ENCODE measurements around the gene CENPU. TPM values are rescaled to one million over a fixed set of nuclear protein-coding genes. Genes with fewer than 3 reads are reported as not detected.

Gene CENPU
- total RNA-seq, 1 experiment from 2014 or later, result 38.2 TPM

GRCh38 chr4:184681916-184682315, 52.0 kb downstream of the CENPU start:
- intact Hi-C loops (cut with micrococcal nuclease), result no loop called here
- Histone ChIP-seq H3K4me1 (ENCODE audit: insufficient read depth, low read length) (no peaks in the 10 kb centered on the region), H3K79me2 (ENCODE audit: low read length) (no peaks in the 10 kb centered on the region), H3K27me3 (ENCODE audit: low read length) (no peaks in the 10 kb centered on the region), H4K20me1 (ENCODE audit: low read length) (no peaks in the 10 kb centered on the region), H3K9me2 (replicated peaks; ENCODE audit: low read length) (no peaks in the 10 kb centered on the region), H3K4me2 (ENCODE audit: low read length) (no peak overlapping the region), H3F3A (ENCODE audit: low read length, unreplicated experiment) (no peaks in the 10 kb centered on the region), H3K9me3 (ENCODE audit: low read length) (no peaks in the 10 kb centered on the region), H3K9ac (ENCODE audit: low read length) (no peak overlapping the region), H2AFZ (ENCODE audit: low read length) (no peak overlapping the region), H3K27ac (ENCODE audit: low read length) (no peak overlapping the region), H3K36me3 (ENCODE audit: low read depth, low read length) (no peaks in the 10 kb centered on the region), H3K4me3 (ENCODE audit: low read length) (no peak overlapping the region)
- no TSS peak for BruUV-seq (replicated peaks)
- ChIA-PET CTCF (no interaction called here), POLR2A (ENCODE audit: unreplicated experiment) (no interaction called here)
- DNase-seq (no peak), ATAC-seq (no peak)
- no peak for TF ChIP-seq EZH2 (IDR thresholded peaks at IDR 0.05; ENCODE audit: low read length, unreplicated experiment)

DNA sequence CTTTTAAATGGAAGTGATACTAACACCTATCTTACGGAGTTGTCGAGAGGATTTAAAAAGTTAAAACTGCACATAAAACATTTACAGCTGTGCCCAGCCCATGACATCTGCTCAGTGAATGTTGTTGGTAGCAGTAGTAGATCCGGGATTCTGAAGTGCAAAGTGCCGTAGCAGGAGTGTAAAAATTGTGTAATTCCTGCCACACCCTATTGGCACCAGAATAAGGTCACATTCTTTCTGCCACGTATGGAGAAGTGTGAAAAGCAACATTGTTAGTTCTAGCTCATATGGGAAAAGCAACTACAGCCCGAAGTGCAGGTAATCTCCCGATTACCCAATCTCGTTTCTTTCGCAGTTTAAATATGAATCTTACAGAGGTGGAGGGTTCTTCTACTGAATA, 53.2 kb downstream of the CENPU start:
- CTCF ChIA-PET, result no interaction called here
- H3K9ac ChIP-seq (ENCODE audit: low read length), result no peak overlapping the region
- H2AFZ ChIP-seq (ENCODE audit: low read length), result no peak overlapping the region
- DNase-seq (no peak), ATAC-seq (no peak)
- H4K20me1 ChIP-seq (ENCODE audit: low read length), result no peaks in the 10 kb centered on the region
- no peak overlapping the region for H3K4me2 ChIP-seq (ENCODE audit: low read length)
- no peaks in the 10 kb centered on the region for H3K27me3 ChIP-seq (ENCODE audit: low read length)
- no peaks in the 10 kb centered on the region for H3K79me2 ChIP-seq (ENCODE audit: low read length)
- intact Hi-C loops (cut with micrococcal nuclease), result no loop called here
- H3K9me2 ChIP-seq (replicated peaks; ENCODE audit: low read length), result no peaks in the 10 kb centered on the region
- no peaks in the 10 kb centered on the region for H3K4me1 ChIP-seq (ENCODE audit: insufficient read depth, low read length)
- H3K9me3 ChIP-seq (ENCODE audit: low read length), result no peaks in the 10 kb centered on the region
- H3K36me3 ChIP-seq (ENCODE audit: low read depth, low read length), result no peaks in the 10 kb centered on the region
- TF ChIP-seq, protein P1, sequence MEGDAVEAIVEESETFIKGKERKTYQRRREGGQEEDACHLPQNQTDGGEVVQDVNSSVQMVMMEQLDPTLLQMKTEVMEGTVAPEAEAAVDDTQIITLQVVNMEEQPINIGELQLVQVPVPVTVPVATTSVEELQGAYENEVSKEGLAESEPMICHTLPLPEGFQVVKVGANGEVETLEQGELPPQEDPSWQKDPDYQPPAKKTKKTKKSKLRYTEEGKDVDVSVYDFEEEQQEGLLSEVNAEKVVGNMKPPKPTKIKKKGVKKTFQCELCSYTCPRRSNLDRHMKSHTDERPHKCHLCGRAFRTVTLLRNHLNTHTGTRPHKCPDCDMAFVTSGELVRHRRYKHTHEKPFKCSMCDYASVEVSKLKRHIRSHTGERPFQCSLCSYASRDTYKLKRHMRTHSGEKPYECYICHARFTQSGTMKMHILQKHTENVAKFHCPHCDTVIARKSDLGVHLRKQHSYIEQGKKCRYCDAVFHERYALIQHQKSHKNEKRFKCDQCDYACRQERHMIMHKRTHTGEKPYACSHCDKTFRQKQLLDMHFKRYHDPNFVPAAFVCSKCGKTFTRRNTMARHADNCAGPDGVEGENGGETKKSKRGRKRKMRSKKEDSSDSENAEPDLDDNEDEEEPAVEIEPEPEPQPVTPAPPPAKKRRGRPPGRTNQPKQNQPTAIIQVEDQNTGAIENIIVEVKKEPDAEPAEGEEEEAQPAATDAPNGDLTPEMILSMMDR (conservative IDR thresholded peaks at IDR 0.05; ENCODE audit: low read depth, low read length), result no peak
- TF ChIP-seq EZH2 (IDR thresholded peaks at IDR 0.05; ENCODE audit: low read length, unreplicated experiment), result no peak
- TF ChIP-seq EZH2phosphoT487 (IDR thresholded peaks at IDR 0.05; ENCODE audit: borderline replicate concordance, low read length), result no peak
- H3K4me3 ChIP-seq (ENCODE audit: low read length), result no peak overlapping the region
- BruUV-seq (replicated peaks), result no TSS peak
- POLR2A ChIA-PET (ENCODE audit: unreplicated experiment), result no interaction called here
- no peak overlapping the region for H3K27ac ChIP-seq (ENCODE audit: low read length)
- no peaks in the 10 kb centered on the region for H3F3A ChIP-seq (ENCODE audit: low read length, unreplicated experiment)

DNA sequence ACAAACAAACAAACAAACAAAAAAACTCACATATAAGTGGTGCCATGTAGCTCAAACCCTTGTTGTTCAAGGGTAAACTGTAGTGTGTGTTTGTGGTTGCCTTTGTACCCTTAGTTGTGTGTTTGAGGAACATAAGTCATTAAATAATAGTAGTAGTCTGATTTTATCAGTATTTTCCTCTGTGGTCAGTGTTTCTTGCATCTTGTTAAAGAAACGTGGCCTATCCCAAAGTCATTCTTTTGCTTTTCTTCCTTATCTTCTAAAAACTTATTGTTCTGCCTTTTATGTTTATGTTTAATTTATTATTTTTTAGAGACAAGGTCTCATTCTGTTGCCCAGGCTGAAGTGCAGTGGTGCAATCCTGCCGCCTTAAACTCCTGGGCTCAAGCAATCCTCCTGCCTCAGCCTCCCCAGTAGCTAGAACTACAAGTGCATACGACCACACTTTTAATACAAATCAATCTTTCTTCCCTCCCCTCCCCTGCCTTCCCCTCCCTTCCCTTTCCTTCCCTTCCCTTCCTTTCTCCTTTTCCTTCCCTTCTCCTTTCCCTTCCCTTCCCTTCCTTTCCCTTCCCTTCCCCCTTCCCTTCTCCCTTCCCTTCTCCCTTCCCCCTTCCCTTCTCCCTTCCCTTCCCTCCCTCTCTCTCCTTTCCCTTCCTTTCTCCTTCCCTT, 57.9 kb downstream of the CENPU start:
- Histone ChIP-seq H3K27ac (ENCODE audit: low read length) (no peak overlapping the region), H3K4me3 (ENCODE audit: low read length) (no peak overlapping the region), H3F3A (ENCODE audit: low read length, unreplicated experiment) (no peaks in the 10 kb centered on the region), H3K4me2 (ENCODE audit: low read length) (no peak overlapping the region), H4K20me1 (ENCODE audit: low read length) (no peaks in the 10 kb centered on the region), H3K36me3 (ENCODE audit: low read depth, low read length) (no peaks in the 10 kb centered on the region; the same call in 1 of the 2 replicates), H3K9me2 (replicated peaks; ENCODE audit: low read length) (no peaks in the 10 kb centered on the region), H3K4me1 (ENCODE audit: insufficient read depth, low read length) (no peaks in the 10 kb centered on the region), H3K27me3 (ENCODE audit: low read length) (no peaks in the 10 kb centered on the region), H3K79me2 (ENCODE audit: low read length) (no peaks in the 10 kb centered on the region), H2AFZ (ENCODE audit: low read length) (no peak overlapping the region), H3K9me3 (ENCODE audit: low read length) (no peaks in the 10 kb centered on the region), H3K9ac (ENCODE audit: low read length) (no peak overlapping the region)
- CTCF ChIA-PET, result no interaction called here
- ATAC-seq, result no peak
- BruUV-seq (replicated peaks), result no TSS peak
- POLR2A ChIA-PET (ENCODE audit: unreplicated experiment), result no interaction called here
- TF ChIP-seq EZH2 (IDR thresholded peaks at IDR 0.05; ENCODE audit: low read length, unreplicated experiment) (no peak), EZH2phosphoT487 (IDR thresholded peaks at IDR 0.05; ENCODE audit: borderline replicate concordance, low read length) (no peak)
- TF ChIP-seq, protein P1 (conservative IDR thresholded peaks at IDR 0.05; ENCODE audit: low read depth, low read length), result no peak
- intact Hi-C loops (cut with micrococcal nuclease), result no loop called here
- DNase-seq, result no peak
